ENCODE results near the gene CLIC1. TPM values are rescaled to one million over a fixed set of nuclear protein-coding genes. Genes with fewer than 3 reads are reported as not detected.

CLIC1 gene
- polyA plus RNA-seq, 2 of the 4 experiments (the other 2 are of a cell fraction): 249 to 346 TPM

DNA sequence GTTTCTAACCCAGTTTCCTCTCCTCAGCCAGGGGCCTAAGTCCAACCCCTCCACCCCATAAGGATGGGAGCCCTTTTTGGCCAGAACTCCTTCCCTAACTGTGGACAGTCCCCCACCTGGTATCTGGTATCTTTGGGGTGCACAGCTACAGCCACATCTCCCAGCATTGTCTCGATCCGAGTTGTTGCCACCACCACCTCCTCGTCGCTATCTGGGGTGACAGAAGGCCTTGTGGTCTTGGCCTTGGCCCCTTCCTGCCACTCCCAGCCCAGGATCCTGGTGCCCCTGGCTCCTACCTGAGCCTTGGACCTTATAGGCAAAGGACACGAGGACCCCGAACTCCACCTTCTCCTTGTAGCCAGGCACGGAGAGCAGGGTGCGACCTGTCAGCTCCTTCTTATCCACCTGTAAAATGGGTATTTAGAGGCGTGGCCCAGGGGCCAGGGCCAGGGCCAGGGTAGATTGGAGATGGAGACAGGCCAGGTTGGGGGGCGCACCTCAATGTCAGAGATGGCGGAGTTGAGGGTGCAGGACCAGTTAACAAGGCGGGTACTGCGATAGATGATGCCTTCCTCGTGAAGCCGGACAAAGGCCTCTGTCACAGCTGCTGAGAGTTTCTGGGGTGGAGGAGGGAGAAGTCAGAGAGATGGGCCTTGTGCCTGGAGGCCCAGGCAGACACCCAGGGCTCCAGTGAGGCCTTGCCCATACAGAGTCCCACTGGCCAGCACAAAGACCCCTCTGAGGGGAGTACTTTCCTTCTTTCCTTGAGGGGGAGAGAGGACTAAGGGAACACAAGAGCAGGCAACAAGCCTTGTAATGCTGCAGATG, 48.0 kb upstream of the CLIC1 start:
- Histone ChIP-seq H3K4me2 (no peak overlapping the region), H3K27ac (no peak overlapping the region), H3K9me3 (no peaks in the 10 kb centered on the region), H3K4me3 (no peak overlapping the region), H3K4me1 (no peaks in the 10 kb centered on the region)
- ATAC-seq: no peak
- POLR2A ChIA-PET: interaction anchor here (1.4 kb wide), 1 partner anchor 43 kb away, joined by 3 read pairs; the partner anchor contains the start of gene HSPA1B
- WGBS (ENCODE audit: missing lambda C conversion rate): 92% methylated on average over 13 of the region's 15 CpGs
- no peak for DNase-seq (ENCODE audit: low read depth in 1 of 2, low spot score in 1 of 2)
- no peak for TF ChIP-seq RNF2 (IDR thresholded peaks at IDR 0.05; ENCODE audit: borderline replicate concordance, low read depth)
- 0 out of 5 replicates have a peak, but pooled peaks of 1 of the 2 experiments have one; percentile 22 for TF ChIP-seq JUN (IDR thresholded peaks at IDR 0.05)
- CTCF ChIA-PET: interaction anchor here (0.8 to 1.7 kb wide), 4 partner anchors 9 to 46 kb away, joined by 3 to 4 read pairs (median 4); no protein-coding TSS in a partner anchor
- FAIRE-seq: no peak

DNA sequence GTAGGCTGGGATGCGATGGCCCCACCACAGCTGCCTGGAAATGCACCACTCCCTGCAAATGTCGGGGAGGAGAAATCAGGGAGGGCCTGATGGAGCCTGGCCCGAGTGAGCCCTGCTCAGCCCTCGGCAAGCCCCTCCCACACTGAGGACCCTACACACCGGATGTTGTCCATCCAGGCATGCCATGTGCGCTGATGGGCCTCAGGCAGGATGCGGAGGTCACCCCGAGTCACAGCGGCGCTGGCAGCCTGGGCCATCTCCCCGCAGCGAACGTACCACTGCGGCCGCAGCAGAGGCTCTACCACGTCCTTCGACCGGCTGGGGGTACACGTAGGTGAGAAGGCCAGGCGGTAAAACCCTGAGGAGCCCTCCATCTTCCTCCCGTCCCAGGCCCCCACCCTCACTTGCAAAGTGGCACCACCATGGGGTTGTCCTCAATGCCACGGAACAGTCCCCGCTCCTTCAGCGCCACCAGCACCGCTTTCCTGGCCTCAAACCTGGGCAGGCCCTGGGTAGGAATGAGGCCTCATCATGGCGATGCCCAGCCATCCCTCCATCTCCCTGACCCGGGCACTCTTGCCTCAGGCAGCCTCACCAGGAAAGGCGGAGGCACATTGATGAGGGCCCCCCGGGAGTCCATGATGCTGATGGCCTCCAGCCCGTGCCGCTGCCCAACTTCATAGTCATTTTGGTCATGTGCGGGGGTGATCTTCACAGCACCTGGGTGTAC, 46.0 kb upstream of the CLIC1 start:
- WGBS (ENCODE audit: missing lambda C conversion rate): 94% methylated on average over 20 of the region's 32 CpGs
- Histone ChIP-seq H3K4me2 (no peak overlapping the region), H3K4me1 (peaks cover 7% of the 10 kb centered on the region), H3K27ac (no peak overlapping the region), H3K4me3 (no peak overlapping the region), H3K9me3 (no peaks in the 10 kb centered on the region)
- no peak for TF ChIP-seq POLR2AphosphoS2 (conservative IDR thresholded peaks at IDR 0.05; ENCODE audit: low read length)
- TF ChIP-seq ZFP36 (IDR thresholded peaks at IDR 0.05; ENCODE audit: borderline replicate concordance, partially characterized antibody): no peak
- no peak for TF ChIP-seq PHF8 (IDR thresholded peaks at IDR 0.05; ENCODE audit: borderline replicate concordance, low read depth)
- no peak for TF ChIP-seq GATA3 (IDR thresholded peaks at IDR 0.05; ENCODE audit: borderline replicate concordance)
- TF ChIP-seq TP53 (CRISPR knock-in tag; IDR thresholded peaks at IDR 0.05): no peak
- TF ChIP-seq HOXB13 (CRISPR knock-in tag; IDR thresholded peaks at IDR 0.05; ENCODE audit: low read depth): no peak
- TF ChIP-seq SMC3 (IDR thresholded peaks at IDR 0.05): no peak
- no peak for TF ChIP-seq E2F6 (IDR thresholded peaks at IDR 0.05; ENCODE audit: borderline replicate concordance, low read depth)
- TF ChIP-seq HMGXB4 (CRISPR knock-in tag; IDR thresholded peaks at IDR 0.05; ENCODE audit: borderline replicate concordance): no peak
- TF ChIP-seq FOSL2 (IDR thresholded peaks at IDR 0.05): no peak
- no peak for TF ChIP-seq FOSL2 (CRISPR knock-in tag; IDR thresholded peaks at IDR 0.05)
- DNase-seq (ENCODE audit: low read depth in 1 of 2, low spot score in 1 of 2) (no peak), ATAC-seq (no peak), FAIRE-seq (no peak)
- CTCF ChIA-PET: interaction anchor here (1.2 to 3.6 kb wide), 3 partner anchors 9 to 14 kb away, joined by 3 to 17 read pairs (median 11); partner anchors contain the start of gene VARS1
- POLR2A ChIA-PET: no interaction called here

- H3K4me2 ChIP-seq: no peak overlapping the region
- 93% methylated on average over 23 of the region's 23 CpGs for WGBS (ENCODE audit: missing lambda C conversion rate)
- FAIRE-seq (no peak), DNase-seq (ENCODE audit: low read depth in 1 of 2, low spot score in 1 of 2) (no peak), ATAC-seq (no peak)
- POLR2A ChIA-PET: no interaction called here
- no peaks in the 10 kb centered on the region for H3K9me3 ChIP-seq
- H3K4me1 ChIP-seq: peaks cover 15% of the 10 kb centered on the region
- no peak overlapping the region for H3K4me3 ChIP-seq
- CTCF ChIA-PET: interaction anchor here (1.1 to 3.6 kb wide), 5 partner anchors 8 to 14 kb away, joined by 3 to 17 read pairs (median 5); partner anchors contain the start of gene VARS1
- H3K27ac ChIP-seq: no peak overlapping the region
- TF ChIP-seq RCOR1 (IDR thresholded peaks at IDR 0.05; ENCODE audit: low read depth, low read length): no peak
- no peak for TF ChIP-seq USF2 (IDR thresholded peaks at IDR 0.05)
- no peak for TF ChIP-seq HEYL (CRISPR knock-in tag; IDR thresholded peaks at IDR 0.05)
- TF ChIP-seq, protein P1, sequence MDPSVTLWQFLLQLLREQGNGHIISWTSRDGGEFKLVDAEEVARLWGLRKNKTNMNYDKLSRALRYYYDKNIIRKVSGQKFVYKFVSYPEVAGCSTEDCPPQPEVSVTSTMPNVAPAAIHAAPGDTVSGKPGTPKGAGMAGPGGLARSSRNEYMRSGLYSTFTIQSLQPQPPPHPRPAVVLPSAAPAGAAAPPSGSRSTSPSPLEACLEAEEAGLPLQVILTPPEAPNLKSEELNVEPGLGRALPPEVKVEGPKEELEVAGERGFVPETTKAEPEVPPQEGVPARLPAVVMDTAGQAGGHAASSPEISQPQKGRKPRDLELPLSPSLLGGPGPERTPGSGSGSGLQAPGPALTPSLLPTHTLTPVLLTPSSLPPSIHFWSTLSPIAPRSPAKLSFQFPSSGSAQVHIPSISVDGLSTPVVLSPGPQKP (IDR thresholded peaks at IDR 0.05; ENCODE audit: low read depth, low read length): no peak
- no peak for TF ChIP-seq REST (IDR thresholded peaks at IDR 0.05)
- no peak for TF ChIP-seq RNF2 (IDR thresholded peaks at IDR 0.05; ENCODE audit: borderline replicate concordance, low read depth)
- TF ChIP-seq RAD21 (conservative IDR thresholded peaks at IDR 0.05 in 1 of 2, IDR thresholded peaks at IDR 0.05 in 1 of 2): no peak
These were observed 45.2 kb upstream of the CLIC1 start for GRCh38 chr6:31781244-31782125.

Measured in A549 (cell line).